Vagina (tissue), 2 donors: ENCODE data around the gene CSNK1D.

Experiments
- POLR2A ChIP-seq, 2 donors: fragments of 450-650 bp; IDR thresholded peaks; one replicate each; pipeline ENCODE4 v1.6.1; 2017; ENCODE audit warnings: antibody characterized with exemption in 2 of 2, mild to moderate bottlenecking in 2 of 2, moderate library complexity in 2 of 2
- POLR2AphosphoS5 ChIP-seq, 2 donors: sonication (generic); formaldehyde crosslinking; IDR thresholded peaks; one replicate each; pipeline ENCODE4 v1.9.0; 2017; ENCODE audit warnings: antibody characterized with exemption in 2 of 2, mild to moderate bottlenecking in 2 of 2, low read depth in 1 of 2; ENCODE audit not compliant: insufficient read depth in 1 of 2
- TF ChIP-seq, protein P1 (sequence below), 3 experiments: fragments of 450-650 bp in 2 of 3; fragments of 200-600 bp in 1 of 3; sonication (generic) in 1 of 3; IDR thresholded peaks; one replicate each; pipeline ENCODE4 v1.5.1; 2017 to 2019; ENCODE audit warnings: antibody characterized with exemption in 3 of 3, mild to moderate bottlenecking in 2 of 3, moderate library complexity in 2 of 3

- TF ChIP-seq, protein P1, sequence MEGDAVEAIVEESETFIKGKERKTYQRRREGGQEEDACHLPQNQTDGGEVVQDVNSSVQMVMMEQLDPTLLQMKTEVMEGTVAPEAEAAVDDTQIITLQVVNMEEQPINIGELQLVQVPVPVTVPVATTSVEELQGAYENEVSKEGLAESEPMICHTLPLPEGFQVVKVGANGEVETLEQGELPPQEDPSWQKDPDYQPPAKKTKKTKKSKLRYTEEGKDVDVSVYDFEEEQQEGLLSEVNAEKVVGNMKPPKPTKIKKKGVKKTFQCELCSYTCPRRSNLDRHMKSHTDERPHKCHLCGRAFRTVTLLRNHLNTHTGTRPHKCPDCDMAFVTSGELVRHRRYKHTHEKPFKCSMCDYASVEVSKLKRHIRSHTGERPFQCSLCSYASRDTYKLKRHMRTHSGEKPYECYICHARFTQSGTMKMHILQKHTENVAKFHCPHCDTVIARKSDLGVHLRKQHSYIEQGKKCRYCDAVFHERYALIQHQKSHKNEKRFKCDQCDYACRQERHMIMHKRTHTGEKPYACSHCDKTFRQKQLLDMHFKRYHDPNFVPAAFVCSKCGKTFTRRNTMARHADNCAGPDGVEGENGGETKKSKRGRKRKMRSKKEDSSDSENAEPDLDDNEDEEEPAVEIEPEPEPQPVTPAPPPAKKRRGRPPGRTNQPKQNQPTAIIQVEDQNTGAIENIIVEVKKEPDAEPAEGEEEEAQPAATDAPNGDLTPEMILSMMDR (IDR thresholded peaks at IDR 0.05), result no peak
- TF ChIP-seq POLR2AphosphoS5 (IDR thresholded peaks at IDR 0.05; ENCODE audit: insufficient read depth in 1 of 2, low read depth in 1 of 2), result no peak
- no peak for TF ChIP-seq POLR2A (IDR thresholded peaks at IDR 0.05)
Observed at GRCh38 chr17:82253179-82253544, 20.3 kb downstream of the CSNK1D start.
